Natural killer cell (primary cell): Measurements from ENCODE around the gene METTL24. TPM values are rescaled to one million over a fixed set of nuclear protein-coding genes. Genes with fewer than 3 reads are reported as not detected.
"Not testable (repeated sequence)": the region's sequence is repeated elsewhere in the genome, so short reads cannot be mapped to it uniquely, and the experiment has no call there.

ENCODE experiments used
- ATAC-seq, 3 donors: fragments of 150-1000 bp in 2 of 3; fragments of 200-7000 bp in 1 of 3; cut with Tn5 transposase; 1 replicate in 1 of 3; 2 replicates in 2 of 3; pipeline ENCODE4 v1.10.0; 2021; ENCODE audit warnings: mild to moderate bottlenecking in 2 of 3, moderate library complexity in 2 of 3
- DNase-seq, 2 donors: peaks; one replicate each; pipeline versions ENCODE4 v3.0.0 to v3.0.0-alpha.2; 2013 to 2021; ENCODE audit warnings: mixed read lengths in 1 of 2
- H3K27ac ChIP-seq: one replicate; pipeline ENCODE4 v1.5.1; 2013; ENCODE audit warnings: mild to moderate bottlenecking, low read length
- H3K27me3 ChIP-seq: one replicate; pipeline ENCODE4 v1.6.1; 2013; ENCODE audit warnings: low read length; ENCODE audit not compliant: control insufficient read depth, insufficient read depth
- H3K36me3 ChIP-seq: one replicate; pipeline ENCODE4 v1.6.1; 2013; ENCODE audit warnings: low read length; ENCODE audit not compliant: control insufficient read depth, insufficient read depth
- H3K4me1 ChIP-seq: one replicate; pipeline ENCODE4 v1.6.1; 2013; ENCODE audit warnings: low read length; ENCODE audit not compliant: control insufficient read depth, insufficient read depth
- H3K4me3 ChIP-seq: one replicate; pipeline ENCODE4 v1.5.1; 2013; ENCODE audit warnings: low read length
- H3K9me3 ChIP-seq: one replicate; pipeline ENCODE4 v1.6.1; 2013; ENCODE audit warnings: low read length; ENCODE audit not compliant: control insufficient read depth, insufficient read depth
- H3K27ac Mint-ChIP-seq, 2 donors: one replicate each; pipeline ENCODE4 v1.8.0; 2022; ENCODE audit warnings: mild to moderate bottlenecking in 2 of 2, mixed read lengths in 2 of 2, moderate library complexity in 1 of 2
- H3K27me3 Mint-ChIP-seq, 2 donors: one replicate each; pipeline ENCODE4 v1.8.0; 2022; ENCODE audit warnings: low read depth in 2 of 2, mixed read lengths in 2 of 2
- H3K36me3 Mint-ChIP-seq: one replicate; pipeline ENCODE4 v1.8.0; 2022; ENCODE audit warnings: mixed read lengths
- H3K4me1 Mint-ChIP-seq, 2 donors: one replicate each; pipeline ENCODE4 v1.8.0; 2022; ENCODE audit warnings: mixed read lengths in 2 of 2
- H3K4me3 Mint-ChIP-seq: one replicate; pipeline ENCODE4 v1.8.0; 2022; ENCODE audit warnings: mild to moderate bottlenecking, moderate library complexity, mixed read lengths
- H3K9me3 Mint-ChIP-seq, 2 donors: one replicate each; pipeline ENCODE4 v1.8.0; 2022; ENCODE audit warnings: mixed read lengths in 2 of 2
- WGBS: methylation state at CpG from one replicate; pipeline ENCODE4 v1.1.7; 2013; ENCODE audit warnings: missing lambda C conversion rate; ENCODE audit not compliant: insufficient coverage; 5-methylcytosine and 5-hydroxymethylcytosine counted together
- intact Hi-C: fragments of 100-400 bp; cut with micrococcal nuclease; formaldehyde crosslinking; loops from one replicate; pipeline ENCODE4 v1.14.2; 2022
- total RNA-seq, 4 donors: library from RNA; stranded (reverse); fragments of 120-200 nt in 1 of 4; gene quantifications; one replicate each; pipeline versions ENCODE4 v1.2.3 to v1.2.4, GENCODE V29; 2013 to 2022
- TF ChIP-seq, protein P1 (sequence below): fragments of 200-600 bp; IDR thresholded peaks from one replicate; pipeline ENCODE4 v1.8.0; 2022; ENCODE audit warnings: antibody characterized with exemption

Gene METTL24
- total RNA-seq, 3 donors from 2014 or later (not counting 1 experiment from before 2014, with no cell fraction given) = 0.24 to 1.00 TPM; not detected in 1

GRCh38 chr6:110307368-110307767 is 50.8 kb downstream of the METTL24 start:
- TF ChIP-seq, protein P1, sequence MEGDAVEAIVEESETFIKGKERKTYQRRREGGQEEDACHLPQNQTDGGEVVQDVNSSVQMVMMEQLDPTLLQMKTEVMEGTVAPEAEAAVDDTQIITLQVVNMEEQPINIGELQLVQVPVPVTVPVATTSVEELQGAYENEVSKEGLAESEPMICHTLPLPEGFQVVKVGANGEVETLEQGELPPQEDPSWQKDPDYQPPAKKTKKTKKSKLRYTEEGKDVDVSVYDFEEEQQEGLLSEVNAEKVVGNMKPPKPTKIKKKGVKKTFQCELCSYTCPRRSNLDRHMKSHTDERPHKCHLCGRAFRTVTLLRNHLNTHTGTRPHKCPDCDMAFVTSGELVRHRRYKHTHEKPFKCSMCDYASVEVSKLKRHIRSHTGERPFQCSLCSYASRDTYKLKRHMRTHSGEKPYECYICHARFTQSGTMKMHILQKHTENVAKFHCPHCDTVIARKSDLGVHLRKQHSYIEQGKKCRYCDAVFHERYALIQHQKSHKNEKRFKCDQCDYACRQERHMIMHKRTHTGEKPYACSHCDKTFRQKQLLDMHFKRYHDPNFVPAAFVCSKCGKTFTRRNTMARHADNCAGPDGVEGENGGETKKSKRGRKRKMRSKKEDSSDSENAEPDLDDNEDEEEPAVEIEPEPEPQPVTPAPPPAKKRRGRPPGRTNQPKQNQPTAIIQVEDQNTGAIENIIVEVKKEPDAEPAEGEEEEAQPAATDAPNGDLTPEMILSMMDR = no peak
- H3K27me3 ChIP-seq = no peaks in the 10 kb centered on the region
- no peaks in the 10 kb centered on the region for H3K9me3 ChIP-seq
- H3K4me1 Mint-ChIP-seq = peaks cover 11 to 13% of the 10 kb centered on the region in 2 donors
- no peak overlapping the region for H3K4me3 Mint-ChIP-seq
- H3K27me3 Mint-ChIP-seq = peaks cover 0 to 2% of the 10 kb centered on the region in 2 donors
- no peak overlapping the region for H3K4me3 ChIP-seq
- 70% methylated on average over 1 of the region's 2 CpGs for WGBS
- DNase-seq = no peak
- intact Hi-C loops = no loop called here
- H3K27ac ChIP-seq = no peak overlapping the region
- H3K9me3 Mint-ChIP-seq = no peaks in the 10 kb centered on the region
- no peak for ATAC-seq
- H3K4me1 ChIP-seq = no peaks in the 10 kb centered on the region
- no peaks in the 10 kb centered on the region for H3K36me3 ChIP-seq
- H3K36me3 Mint-ChIP-seq = no peaks in the 10 kb centered on the region
- H3K27ac Mint-ChIP-seq = no peak overlapping the region

GRCh38 chr6:110305832-110306231 is 52.3 kb downstream of the METTL24 start:
- H3K4me1 ChIP-seq, DNase-seq, H3K36me3 ChIP-seq, H3K9me3 ChIP-seq, ATAC-seq, H3K27ac ChIP-seq, H3K9me3 Mint-ChIP-seq, H3K27me3 Mint-ChIP-seq, H3K27me3 ChIP-seq, H3K4me3 ChIP-seq, H3K4me3 Mint-ChIP-seq, H3K36me3 Mint-ChIP-seq, intact Hi-C loops, H3K27ac Mint-ChIP-seq: not testable (repeated sequence)
- 89% methylated on average over 2 of the region's 2 CpGs for WGBS
- peaks cover 7 to 12% of the 10 kb centered on the region in 2 donors for H3K4me1 Mint-ChIP-seq

DNA sequence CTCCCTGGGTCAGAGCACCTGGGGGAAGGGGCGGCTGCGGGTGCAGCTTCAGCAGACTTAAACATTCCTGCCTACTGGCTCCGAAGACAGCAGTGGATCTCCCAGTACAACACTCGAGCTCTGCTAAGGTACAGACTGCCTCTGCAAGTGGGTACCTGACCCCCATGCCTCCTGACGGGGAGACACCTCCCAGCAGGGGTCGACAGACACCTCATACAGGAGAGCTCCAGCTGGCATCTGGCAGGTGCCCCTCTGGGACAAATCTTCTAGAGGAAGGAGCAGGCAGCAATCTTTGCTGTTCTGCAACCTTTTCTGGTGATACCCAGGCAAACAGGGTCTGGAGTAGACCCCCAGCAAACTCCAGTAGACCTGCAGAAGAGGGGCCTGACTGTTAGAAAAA is 54.5 kb downstream of the METTL24 start:
- DNase-seq, intact Hi-C loops, H3K9me3 Mint-ChIP-seq, H3K4me3 ChIP-seq, H3K27ac Mint-ChIP-seq, H3K36me3 Mint-ChIP-seq, H3K36me3 ChIP-seq, H3K4me3 Mint-ChIP-seq, H3K9me3 ChIP-seq, ATAC-seq, H3K4me1 ChIP-seq, H3K27me3 Mint-ChIP-seq, H3K27ac ChIP-seq, H3K27me3 ChIP-seq: not testable (repeated sequence)
- WGBS = 87% methylated on average over 6 of the region's 6 CpGs
- peaks cover 6 to 11% of the 10 kb centered on the region in 2 donors for H3K4me1 Mint-ChIP-seq

GRCh38 chr6:110298916-110299315 is 59.2 kb downstream of the METTL24 start:
- H3K9me3 ChIP-seq = no peaks in the 10 kb centered on the region
- peaks cover 7% of the 10 kb centered on the region for H3K4me1 ChIP-seq
- peak in 1 of 3 donors; percentile 47 for ATAC-seq
- DNase-seq = peak in 1 of 2 donors; percentile 12
- peak overlapping the region; percentile 30 for H3K27ac ChIP-seq
- H3K4me3 Mint-ChIP-seq = peak overlapping the region; percentile 62
- TF ChIP-seq, protein P1 = no peak
- H3K4me1 Mint-ChIP-seq = peaks cover 10 to 31% of the 10 kb centered on the region in 2 donors
- H3K36me3 ChIP-seq = no peaks in the 10 kb centered on the region
- H3K27ac Mint-ChIP-seq = peak overlapping the region in 1 of 2 donors; percentile 84
- peaks cover 0 to 2% of the 10 kb centered on the region in 2 donors for H3K9me3 Mint-ChIP-seq
- intact Hi-C loops = loop anchor here (5.0 kb wide), 1 partner anchor 592 kb away; no protein-coding TSS in a partner anchor
- H3K4me3 ChIP-seq = no peak overlapping the region
- no peaks in the 10 kb centered on the region for H3K27me3 ChIP-seq
- H3K27me3 Mint-ChIP-seq = peaks cover 0 to 4% of the 10 kb centered on the region in 2 donors
- no peaks in the 10 kb centered on the region for H3K36me3 Mint-ChIP-seq
- 66% methylated on average over 5 of the region's 5 CpGs for WGBS
